ENCODE results near the gene HCRT.

HCRT gene

GRCh38 chr17:42169351-42169750, 15.9 kb downstream of the HCRT start:
- H3K4me3 ChIP-seq (ENCODE audit: control insufficient read depth, low read depth, low read length) = no peak overlapping the region
- no peak for TF ChIP-seq CTCF (IDR thresholded peaks at IDR 0.05; ENCODE audit: control insufficient read depth, insufficient read depth, low read depth, low read length, missing control alignments)
- no peak for DNase-seq (ENCODE audit: low read depth)

- H3K4me3 ChIP-seq (ENCODE audit: control insufficient read depth, low read depth, low read length) = no peak overlapping the region
- DNase-seq (ENCODE audit: low read depth) = no peak
- TF ChIP-seq CTCF (IDR thresholded peaks at IDR 0.05; ENCODE audit: control insufficient read depth, insufficient read depth, low read depth, low read length, missing control alignments) = no peak
Observed at GRCh38 chr17:42167807-42168206, 17.4 kb downstream of the HCRT start.

- DNase-seq (ENCODE audit: low read depth) = no peak
- H3K4me3 ChIP-seq (ENCODE audit: control insufficient read depth, low read depth, low read length) = no peak overlapping the region
- no peak for TF ChIP-seq CTCF (IDR thresholded peaks at IDR 0.05; ENCODE audit: control insufficient read depth, insufficient read depth, low read depth, low read length, missing control alignments)
Observed at GRCh38 chr17:42166196-42166763, 19.0 kb downstream of the HCRT start.

DNA sequence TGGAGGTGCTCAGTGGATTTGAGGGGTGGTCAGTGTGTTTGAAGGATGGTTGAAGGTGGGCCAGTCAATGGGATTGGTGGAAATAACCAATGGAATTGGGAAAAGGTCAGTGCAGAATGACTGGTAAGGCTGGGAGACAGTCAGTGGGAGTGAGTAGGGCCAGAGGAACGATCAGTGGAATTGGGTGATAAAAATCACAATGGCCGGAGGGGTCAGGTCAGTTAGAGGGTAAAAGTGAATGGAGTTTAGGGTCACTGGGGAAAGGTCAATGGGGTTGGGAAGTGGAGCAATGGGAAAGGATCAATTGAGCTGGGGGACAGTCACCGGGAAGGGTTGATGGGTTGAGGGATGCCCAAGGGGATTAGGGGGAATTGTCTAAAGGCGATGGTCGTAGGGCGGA, 19.5 kb downstream of the HCRT start:
- no peak for DNase-seq (ENCODE audit: low read depth)
- no peak for TF ChIP-seq CTCF (IDR thresholded peaks at IDR 0.05; ENCODE audit: control insufficient read depth, insufficient read depth, low read depth, low read length, missing control alignments)

GRCh38 chr17:42163696-42164407, 21.4 kb downstream of the HCRT start:
- no peak for TF ChIP-seq CTCF (IDR thresholded peaks at IDR 0.05; ENCODE audit: control insufficient read depth, insufficient read depth, low read depth, low read length, missing control alignments)
- no peak overlapping the region for H3K4me3 ChIP-seq (ENCODE audit: control insufficient read depth, low read depth, low read length)
- no peak for DNase-seq (ENCODE audit: low read depth)

More for the DNA sequence above, 19.5 kb downstream of the HCRT start:
- H3K4me3 ChIP-seq (ENCODE audit: control insufficient read depth, low read depth, low read length) = no peak overlapping the region

DNA sequence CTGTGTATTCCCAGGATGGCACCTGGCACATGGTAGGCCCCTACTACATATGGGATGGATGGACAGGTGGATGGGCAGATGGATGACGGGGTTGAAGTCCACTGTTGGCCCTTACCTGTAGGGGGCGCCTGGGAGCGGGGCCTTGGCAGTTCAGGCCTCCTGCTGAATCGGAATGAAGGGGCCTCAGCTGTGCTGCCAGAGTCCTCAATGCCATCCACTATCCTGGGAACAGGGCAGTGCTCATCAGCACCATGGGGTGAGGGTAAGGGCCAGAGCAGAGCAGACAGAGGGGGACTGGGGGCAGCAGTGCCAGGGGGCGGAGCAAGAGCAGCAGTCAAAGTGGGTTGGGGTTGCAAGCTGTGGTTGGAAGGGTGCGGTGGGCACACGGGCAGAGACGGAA, 22.1 kb downstream of the HCRT start:
- TF ChIP-seq CTCF (IDR thresholded peaks at IDR 0.05; ENCODE audit: control insufficient read depth, insufficient read depth, low read depth, low read length, missing control alignments) = peak; percentile 42
- DNase-seq (ENCODE audit: low read depth) = no peak
- H3K4me3 ChIP-seq (ENCODE audit: control insufficient read depth, low read depth, low read length) = no peak overlapping the region
